Measurements from ENCODE around the gene SIM2.

DNA sequence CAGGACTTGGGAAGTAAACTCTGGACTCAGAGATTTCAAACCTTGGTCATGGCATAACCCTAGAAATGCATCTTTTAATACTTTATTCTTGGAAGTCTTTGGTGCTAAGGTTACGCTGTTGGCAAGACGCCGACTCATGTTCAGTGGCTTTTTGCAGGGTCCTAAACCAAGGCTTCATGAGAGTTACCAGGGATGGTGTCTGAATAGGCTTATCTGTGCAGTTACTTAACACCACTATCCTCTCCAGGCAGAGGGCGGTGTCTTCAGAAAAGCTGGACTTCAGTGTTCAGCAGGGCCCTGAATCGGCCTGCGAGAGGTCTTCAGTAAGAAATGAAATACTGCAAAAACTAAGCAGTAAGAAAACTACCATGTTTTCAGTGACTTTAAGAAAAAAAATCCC lies 58.3 kb downstream of the SIM2 start:
- TF ChIP-seq FOXM1 (IDR thresholded peaks at IDR 0.05; ENCODE audit: borderline replicate concordance) (no peak), CTBP1 (IDR thresholded peaks at IDR 0.05; ENCODE audit: borderline replicate concordance) (no peak), ELF4 (IDR thresholded peaks at IDR 0.05) (no peak), ARNT (IDR thresholded peaks at IDR 0.05) (no peak), NFRKB (IDR thresholded peaks at IDR 0.05) (no peak), FOXK2 (IDR thresholded peaks at IDR 0.05) (no peak)

Data from HEK293T (cell line).